Retinal pigment epithelial cell (primary cell): ENCODE results near the gene ENC1.

Experiments used
- DNase-seq: peaks from one replicate; pipeline ENCODE4 v3.0.0-alpha.2; 2010; ENCODE audit warnings: low read depth
- H3K4me3 ChIP-seq: 2 replicates; pipeline ENCODE4 v1.5.1; 2011; ENCODE audit warnings: mild to moderate bottlenecking, low read length, control low read depth, moderate library complexity
- TF ChIP-seq, protein P1 (sequence below): conservative IDR thresholded peaks from 2 replicates; pipeline ENCODE4 v1.5.1; 2011; ENCODE audit warnings: low read depth, low read length, control low read depth, inconsistent platforms

Gene ENC1

DNA sequence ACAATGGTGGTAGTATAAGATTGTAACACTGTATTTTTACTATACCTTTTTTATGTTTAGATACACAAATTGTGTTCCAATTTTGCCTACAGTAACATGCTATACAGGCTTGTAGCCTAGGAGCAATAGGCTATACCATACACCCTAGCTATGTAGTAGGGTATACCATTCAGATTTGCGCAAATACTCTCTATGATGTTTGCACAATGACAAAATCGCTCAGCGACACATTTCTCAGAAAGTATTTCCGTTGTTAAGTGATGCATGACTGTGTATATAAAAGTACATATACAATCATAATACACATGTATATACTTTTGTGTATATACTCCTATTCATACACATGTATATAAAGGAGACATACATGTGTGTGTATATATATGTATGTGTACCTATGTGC, 34.8 kb downstream of the ENC1 start:
- no peak for DNase-seq
- TF ChIP-seq, protein P1, sequence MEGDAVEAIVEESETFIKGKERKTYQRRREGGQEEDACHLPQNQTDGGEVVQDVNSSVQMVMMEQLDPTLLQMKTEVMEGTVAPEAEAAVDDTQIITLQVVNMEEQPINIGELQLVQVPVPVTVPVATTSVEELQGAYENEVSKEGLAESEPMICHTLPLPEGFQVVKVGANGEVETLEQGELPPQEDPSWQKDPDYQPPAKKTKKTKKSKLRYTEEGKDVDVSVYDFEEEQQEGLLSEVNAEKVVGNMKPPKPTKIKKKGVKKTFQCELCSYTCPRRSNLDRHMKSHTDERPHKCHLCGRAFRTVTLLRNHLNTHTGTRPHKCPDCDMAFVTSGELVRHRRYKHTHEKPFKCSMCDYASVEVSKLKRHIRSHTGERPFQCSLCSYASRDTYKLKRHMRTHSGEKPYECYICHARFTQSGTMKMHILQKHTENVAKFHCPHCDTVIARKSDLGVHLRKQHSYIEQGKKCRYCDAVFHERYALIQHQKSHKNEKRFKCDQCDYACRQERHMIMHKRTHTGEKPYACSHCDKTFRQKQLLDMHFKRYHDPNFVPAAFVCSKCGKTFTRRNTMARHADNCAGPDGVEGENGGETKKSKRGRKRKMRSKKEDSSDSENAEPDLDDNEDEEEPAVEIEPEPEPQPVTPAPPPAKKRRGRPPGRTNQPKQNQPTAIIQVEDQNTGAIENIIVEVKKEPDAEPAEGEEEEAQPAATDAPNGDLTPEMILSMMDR = no peak
- no peak overlapping the region for H3K4me3 ChIP-seq

DNA sequence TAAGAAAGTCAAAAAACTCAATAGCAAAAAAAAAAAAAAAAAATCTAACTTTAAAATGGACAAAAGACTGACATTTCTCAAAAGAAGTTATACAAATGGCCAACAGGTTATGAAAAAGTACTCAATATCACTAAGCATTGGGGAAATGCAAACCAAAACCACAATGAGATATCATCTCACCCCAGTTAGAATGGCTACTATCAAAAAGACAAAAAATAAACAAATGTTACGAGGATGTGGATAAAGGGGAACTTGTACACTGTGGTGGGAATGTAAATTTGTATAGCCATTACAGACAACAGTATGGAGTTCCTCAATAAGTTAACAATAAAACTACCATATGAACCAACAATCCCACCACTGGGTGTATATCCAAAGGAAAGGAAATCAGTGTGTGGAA, 37.2 kb downstream of the ENC1 start:
- TF ChIP-seq, protein P1 = no peak
- no peak overlapping the region for H3K4me3 ChIP-seq
- DNase-seq = no peak

DNA sequence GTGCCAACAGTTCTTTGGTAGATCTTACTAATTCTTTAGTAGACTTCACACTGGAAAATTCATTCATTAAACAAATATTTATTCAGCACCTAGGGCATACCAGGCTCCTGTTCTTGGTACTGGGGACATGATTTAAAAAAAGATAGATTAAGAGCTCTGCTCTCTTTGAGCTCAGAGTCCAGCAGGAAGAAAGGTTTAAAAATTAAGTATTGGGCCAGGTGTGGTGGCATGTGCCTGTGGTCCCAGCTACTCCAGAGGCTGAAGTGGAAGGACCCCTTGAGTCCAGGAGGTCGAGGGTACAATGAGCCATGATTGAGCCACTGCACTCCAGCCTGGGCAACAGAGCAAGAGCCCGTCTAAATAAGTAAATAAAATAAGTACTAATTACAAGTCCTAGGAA, 41.4 kb downstream of the ENC1 start:
- DNase-seq = no peak
- TF ChIP-seq, protein P1 = no peak
- no peak overlapping the region for H3K4me3 ChIP-seq

DNA sequence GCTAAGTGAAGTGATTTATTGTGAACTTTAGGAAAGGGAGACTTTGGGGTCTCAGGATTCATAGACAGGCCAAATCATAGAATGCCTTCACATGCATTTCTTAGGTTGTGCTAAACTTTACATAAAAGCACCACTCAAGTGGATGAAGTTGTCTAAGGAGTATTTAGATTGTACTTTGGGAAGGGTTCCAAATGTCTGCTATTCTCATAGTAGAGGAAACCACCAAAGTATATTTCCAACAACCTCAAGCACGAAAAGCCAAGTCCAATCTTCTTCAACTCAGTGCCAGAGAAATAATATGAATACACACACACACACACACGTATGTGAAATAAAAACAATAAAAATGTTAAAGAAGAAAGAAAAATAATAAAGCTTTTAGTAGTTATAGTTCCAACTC, 41.8 kb downstream of the ENC1 start:
- no peak overlapping the region for H3K4me3 ChIP-seq
- TF ChIP-seq, protein P1 = no peak
- no peak for DNase-seq

DNA sequence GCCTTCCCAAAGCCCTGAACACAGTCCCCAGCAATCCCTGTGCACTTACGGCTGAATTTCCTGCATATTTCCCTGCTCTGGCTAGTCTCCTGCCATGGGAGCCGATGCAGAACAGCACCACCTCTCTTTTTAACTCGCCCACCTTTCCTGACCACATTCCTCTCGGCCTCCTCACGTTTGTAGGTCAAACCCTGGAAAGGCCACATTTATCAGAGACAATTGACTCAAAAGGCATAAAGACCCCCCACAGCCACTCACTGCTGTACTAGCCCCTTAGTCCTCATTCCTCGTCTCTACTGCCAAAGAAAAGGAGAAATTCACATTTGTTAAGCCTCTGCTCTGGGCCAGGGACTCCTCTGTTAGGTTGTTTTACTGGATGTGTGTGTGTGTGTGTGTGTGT, 43.6 kb downstream of the ENC1 start:
- no peak for DNase-seq
- no peak overlapping the region for H3K4me3 ChIP-seq
- TF ChIP-seq, protein P1 = no peak

DNA sequence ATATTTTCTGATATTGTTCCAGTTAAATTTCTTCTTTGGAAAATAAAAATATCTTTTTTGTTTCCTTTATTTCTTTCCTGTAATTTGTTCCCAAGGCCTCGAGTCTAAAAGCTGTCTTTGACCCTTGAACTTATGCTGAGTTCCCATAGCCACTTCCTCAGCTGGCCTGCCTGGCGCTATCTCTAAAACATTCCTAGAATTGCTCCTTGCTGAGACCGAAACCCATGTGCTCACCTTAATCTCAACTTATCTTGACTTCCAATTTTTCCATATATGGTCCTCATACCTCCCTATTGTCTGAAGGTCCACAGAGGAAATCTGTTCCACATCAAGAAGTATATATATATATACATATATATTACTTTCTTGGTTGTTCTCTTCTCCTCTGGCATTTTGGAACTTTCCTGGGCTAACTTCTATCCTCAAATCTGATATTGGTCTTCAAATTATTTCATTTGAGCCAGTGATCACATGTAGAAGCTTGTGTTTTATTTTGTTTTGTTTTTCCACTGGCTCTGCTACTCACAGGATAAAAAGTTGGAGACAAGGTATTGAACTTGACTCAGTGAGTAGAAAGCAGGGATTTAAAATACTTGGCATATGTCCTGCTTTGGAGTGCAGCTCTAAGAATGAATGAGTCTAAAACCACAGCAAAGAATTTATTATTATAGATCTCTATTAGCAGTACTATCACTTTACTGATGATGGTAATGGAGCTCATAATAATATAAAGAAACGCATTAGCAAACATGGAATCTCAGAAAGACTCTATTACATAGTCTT, 45.2 kb downstream of the ENC1 start:
- TF ChIP-seq, protein P1 = peak; percentile 8
- no peak overlapping the region for H3K4me3 ChIP-seq
- peak; percentile 93 for DNase-seq

DNA sequence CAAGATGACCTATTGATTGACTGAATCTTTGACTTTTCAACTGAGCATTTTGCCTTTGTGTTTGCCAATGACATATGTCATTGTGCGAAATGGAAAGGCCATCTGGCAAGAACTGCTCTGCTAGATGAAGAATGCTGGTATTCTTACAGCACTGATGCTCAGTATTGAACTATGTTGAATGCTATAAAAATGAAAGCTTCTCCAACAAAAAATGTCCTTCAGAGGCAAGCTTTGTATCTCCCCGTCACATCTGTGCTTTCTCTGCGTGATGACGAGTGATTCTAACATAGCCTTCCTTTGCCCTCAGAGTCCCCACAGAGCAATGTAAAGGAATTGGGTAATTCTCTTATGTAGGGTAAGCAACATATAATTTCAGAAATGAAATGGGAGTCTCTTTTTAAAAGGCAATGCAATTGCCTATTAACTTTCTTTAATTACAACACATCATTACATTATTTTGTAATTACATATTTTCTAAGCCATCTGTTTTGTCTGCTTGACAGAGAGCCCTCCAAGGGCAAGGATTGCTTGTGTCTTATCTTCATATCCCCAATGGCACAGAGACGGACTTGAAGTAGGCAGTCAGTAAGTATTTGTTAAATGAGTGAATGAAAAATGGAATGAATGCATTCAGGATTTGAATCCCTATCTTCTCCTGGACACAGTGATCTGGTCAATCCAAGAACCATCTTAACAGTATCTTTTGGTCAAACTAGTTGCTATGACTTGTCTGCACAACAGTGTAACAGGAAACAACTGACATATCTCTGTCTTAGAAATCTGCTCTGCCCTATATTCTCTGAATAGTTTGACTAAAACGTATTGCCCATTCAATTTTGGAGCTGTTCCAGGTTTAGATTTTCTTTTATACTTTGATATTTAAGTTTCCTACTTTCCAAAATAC, 46.1 kb downstream of the ENC1 start:
- no peak overlapping the region for H3K4me3 ChIP-seq
- peak; percentile 21 for DNase-seq
- TF ChIP-seq, protein P1 = no peak
